Measurements from ENCODE around the gene GKN1.
"Not testable (repeated sequence)": the region's sequence is repeated elsewhere in the genome, so short reads cannot be mapped to it uniquely, and the experiment has no call there.

GKN1 gene

DNA sequence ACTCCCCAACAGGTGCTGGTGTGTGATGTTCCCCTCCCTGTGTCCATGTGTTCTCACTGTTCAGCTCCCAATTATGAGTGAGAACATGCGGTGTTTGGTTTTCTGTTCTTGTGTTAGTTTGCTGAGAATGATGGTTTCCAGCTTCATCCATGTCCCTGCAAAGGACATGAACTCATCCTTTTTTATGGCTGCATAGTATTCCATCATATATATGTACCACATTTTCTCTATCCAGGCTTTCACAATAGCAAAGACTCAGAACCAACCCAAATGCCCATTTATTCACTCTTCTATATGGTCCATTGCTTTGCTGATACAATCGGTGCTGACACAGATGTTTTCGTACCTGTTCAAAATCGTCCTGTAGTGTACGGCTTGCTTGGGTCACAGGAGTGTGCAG is 19.0 kb upstream of the GKN1 start:
- not testable (repeated sequence) for H3K4me1 ChIP-seq (ENCODE audit: control insufficient read depth in 2 of 2, insufficient read depth in 2 of 2, low read length in 2 of 2); H3K9ac ChIP-seq (ENCODE audit: low read depth in 1 of 2, low read length in 2 of 2); H3K4me3 ChIP-seq (ENCODE audit: low read length in 2 of 2); H3K9me3 ChIP-seq (ENCODE audit: control insufficient read depth in 2 of 2, low read length in 2 of 2); H3K27me3 ChIP-seq (ENCODE audit: control insufficient read depth in 2 of 2, insufficient read depth in 2 of 2, low read length in 2 of 2); H3K36me3 ChIP-seq (ENCODE audit: control insufficient read depth in 2 of 2, insufficient read depth in 2 of 2, low read length in 2 of 2); H3K27ac ChIP-seq (ENCODE audit: low read depth in 2 of 2, low read length in 2 of 2)

DNA sequence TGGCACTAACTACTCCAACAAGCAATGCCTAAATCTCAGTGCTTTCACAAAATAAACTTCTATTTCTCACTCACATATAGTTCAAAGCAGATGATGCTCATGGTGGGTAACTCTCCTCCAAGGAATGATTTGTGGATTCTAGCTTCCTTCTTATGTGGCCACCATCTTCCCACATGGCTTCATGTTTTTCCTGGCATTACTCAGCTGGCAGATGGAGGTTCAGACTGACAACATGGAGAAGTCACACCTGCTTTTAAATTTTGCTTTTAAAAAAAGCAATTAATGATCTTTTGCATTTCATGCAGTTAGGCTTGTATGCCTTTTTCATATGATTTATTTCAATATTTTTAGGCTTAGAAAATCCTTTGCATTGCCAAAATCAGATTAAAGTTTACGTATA is 15.4 kb upstream of the GKN1 start:
- no peak overlapping the region for H3K27ac ChIP-seq (ENCODE audit: low read depth in 2 of 2, low read length in 2 of 2)

DNA sequence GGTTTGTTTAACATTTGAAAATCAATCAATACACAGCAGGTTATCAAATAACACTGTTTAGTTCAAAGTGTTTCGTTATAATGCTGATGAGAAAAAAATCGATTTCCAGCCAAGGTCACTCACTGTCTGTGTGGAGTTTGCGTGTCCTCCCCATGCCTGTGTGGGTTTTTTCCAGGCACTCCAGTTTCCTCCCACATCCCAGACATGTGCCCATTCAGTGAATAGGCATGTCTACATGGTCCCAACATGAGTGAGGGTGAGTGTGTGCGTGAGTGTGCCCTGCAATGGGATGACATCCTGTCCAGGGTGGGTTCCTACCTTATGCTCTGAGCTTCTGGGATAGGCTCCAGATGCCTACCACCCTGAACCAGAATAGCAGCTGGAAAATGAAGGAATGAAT is 13.1 kb upstream of the GKN1 start:
- Histone ChIP-seq H3K9me3 (ENCODE audit: control insufficient read depth in 2 of 2, low read length in 2 of 2) (no peaks in the 10 kb centered on the region), H3K27me3 (ENCODE audit: control insufficient read depth in 2 of 2, insufficient read depth in 2 of 2, low read length in 2 of 2) (no peaks in the 10 kb centered on the region), H3K4me1 (ENCODE audit: control insufficient read depth in 2 of 2, insufficient read depth in 2 of 2, low read length in 2 of 2) (no peaks in the 10 kb centered on the region), H3K9ac (ENCODE audit: low read depth in 1 of 2, low read length in 2 of 2) (no peak overlapping the region), H3K36me3 (ENCODE audit: control insufficient read depth in 2 of 2, insufficient read depth in 2 of 2, low read length in 2 of 2) (no peaks in the 10 kb centered on the region), H3K4me3 (ENCODE audit: low read length in 2 of 2) (no peak overlapping the region), H3K27ac (ENCODE audit: low read depth in 2 of 2, low read length in 2 of 2) (no peak overlapping the region)

More for the DNA sequence above, 15.4 kb upstream of the GKN1 start:
- H3K9me3 ChIP-seq (ENCODE audit: control insufficient read depth in 2 of 2, low read length in 2 of 2) = no peaks in the 10 kb centered on the region
- H3K27me3 ChIP-seq (ENCODE audit: control insufficient read depth in 2 of 2, insufficient read depth in 2 of 2, low read length in 2 of 2) = no peaks in the 10 kb centered on the region
- H3K36me3 ChIP-seq (ENCODE audit: control insufficient read depth in 2 of 2, insufficient read depth in 2 of 2, low read length in 2 of 2) = no peaks in the 10 kb centered on the region
- H3K4me1 ChIP-seq (ENCODE audit: control insufficient read depth in 2 of 2, insufficient read depth in 2 of 2, low read length in 2 of 2) = no peaks in the 10 kb centered on the region
- H3K9ac ChIP-seq (ENCODE audit: low read depth in 1 of 2, low read length in 2 of 2) = no peak overlapping the region
- H3K4me3 ChIP-seq (ENCODE audit: low read length in 2 of 2) = no peak overlapping the region

DNA sequence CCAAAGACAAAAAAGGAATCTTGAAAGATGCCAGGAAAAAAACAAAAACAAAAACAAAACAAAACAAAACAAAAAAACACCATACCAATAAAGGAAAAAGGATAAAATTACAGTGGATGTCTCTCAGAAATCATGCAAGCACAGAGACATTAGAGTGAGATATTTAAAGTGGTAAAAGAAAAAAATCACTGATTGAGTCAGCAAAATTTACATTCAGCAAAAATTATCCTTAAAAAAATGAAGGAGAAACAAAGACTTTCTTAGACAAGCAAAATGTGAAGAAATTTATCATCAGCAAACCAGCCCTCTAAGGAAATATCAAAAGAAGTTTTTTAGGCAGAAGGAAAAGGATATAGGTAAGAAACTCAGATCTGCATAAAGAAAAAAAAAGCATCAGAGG is 10.2 kb upstream of the GKN1 start:
- no peak overlapping the region for H3K9ac ChIP-seq (ENCODE audit: low read depth in 1 of 2, low read length in 2 of 2)
- no peak overlapping the region for H3K27ac ChIP-seq (ENCODE audit: low read depth in 2 of 2, low read length in 2 of 2)
- no peaks in the 10 kb centered on the region for H3K27me3 ChIP-seq (ENCODE audit: control insufficient read depth in 2 of 2, insufficient read depth in 2 of 2, low read length in 2 of 2)
- H3K4me3 ChIP-seq (ENCODE audit: low read length in 2 of 2) = no peak overlapping the region
- no peaks in the 10 kb centered on the region for H3K9me3 ChIP-seq (ENCODE audit: control insufficient read depth in 2 of 2, low read length in 2 of 2)
- H3K4me1 ChIP-seq (ENCODE audit: control insufficient read depth in 2 of 2, insufficient read depth in 2 of 2, low read length in 2 of 2) = no peaks in the 10 kb centered on the region
- no peaks in the 10 kb centered on the region for H3K36me3 ChIP-seq (ENCODE audit: control insufficient read depth in 2 of 2, insufficient read depth in 2 of 2, low read length in 2 of 2)

DNA sequence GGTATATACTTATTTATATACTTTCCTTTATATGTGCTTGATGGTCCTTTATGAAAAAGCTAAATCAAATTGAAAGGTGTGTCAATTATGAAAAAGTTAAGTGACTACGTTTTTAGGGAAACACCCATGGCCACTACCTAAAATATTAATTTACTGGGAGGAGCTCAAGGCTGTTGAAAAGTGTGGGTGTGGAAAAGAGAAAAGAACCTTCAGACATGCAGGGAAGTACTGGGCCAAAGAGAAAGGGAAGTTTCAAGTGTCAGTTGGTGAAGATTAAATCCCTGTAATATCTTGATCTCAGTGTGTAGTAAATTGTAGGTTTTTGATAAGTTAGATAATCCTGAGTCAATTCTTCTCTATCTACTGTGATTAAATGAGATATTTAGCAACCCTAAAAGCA is 6.2 kb upstream of the GKN1 start:
- H3K27ac ChIP-seq (ENCODE audit: low read depth in 2 of 2, low read length in 2 of 2) = no peak overlapping the region
- no peaks in the 10 kb centered on the region for H3K36me3 ChIP-seq (ENCODE audit: control insufficient read depth in 2 of 2, insufficient read depth in 2 of 2, low read length in 2 of 2)
- no peaks in the 10 kb centered on the region for H3K9me3 ChIP-seq (ENCODE audit: control insufficient read depth in 2 of 2, low read length in 2 of 2)
- H3K4me3 ChIP-seq (ENCODE audit: low read length in 2 of 2) = no peak overlapping the region
- no peaks in the 10 kb centered on the region for H3K4me1 ChIP-seq (ENCODE audit: control insufficient read depth in 2 of 2, insufficient read depth in 2 of 2, low read length in 2 of 2)
- no peaks in the 10 kb centered on the region for H3K27me3 ChIP-seq (ENCODE audit: control insufficient read depth in 2 of 2, insufficient read depth in 2 of 2, low read length in 2 of 2)
- H3K9ac ChIP-seq (ENCODE audit: low read depth in 1 of 2, low read length in 2 of 2) = no peak overlapping the region

DNA sequence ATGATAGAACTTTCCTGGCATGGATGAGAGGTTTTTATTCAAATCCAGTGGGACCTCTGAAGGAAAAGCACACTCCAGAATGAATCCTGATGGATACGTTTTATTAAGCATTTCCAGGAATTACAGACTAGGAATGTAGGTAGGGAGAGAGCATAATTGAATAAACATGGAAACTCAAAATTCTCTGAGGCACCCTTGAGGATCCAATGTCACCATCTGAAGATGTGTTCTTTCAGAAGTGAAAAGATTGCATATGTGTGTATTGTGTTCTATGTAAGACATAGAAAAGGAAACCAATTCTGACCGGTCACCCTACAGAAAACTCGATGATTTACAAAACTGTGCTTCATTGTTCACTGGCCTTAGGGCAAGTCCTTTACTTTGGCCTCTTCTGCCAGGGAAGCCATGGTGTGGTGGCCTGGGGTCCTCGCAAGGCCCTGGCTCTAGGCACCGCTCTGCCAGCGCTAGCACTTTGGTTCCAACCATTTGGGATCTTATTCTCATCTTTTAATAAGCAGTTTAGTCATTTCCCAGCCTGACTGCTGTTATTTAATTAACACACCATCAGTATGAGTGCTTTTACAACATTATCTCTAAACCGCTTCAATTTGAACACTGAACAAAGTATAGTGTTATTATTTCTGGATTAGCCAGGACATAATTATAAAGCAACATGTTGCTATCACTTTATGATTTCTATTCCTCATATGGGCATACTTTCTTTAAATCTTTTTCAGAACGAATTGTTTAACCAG is 4.5 kb upstream of the GKN1 start:
- Histone ChIP-seq H3K9me3 (ENCODE audit: control insufficient read depth in 2 of 2, low read length in 2 of 2) (no peaks in the 10 kb centered on the region), H3K27ac (ENCODE audit: low read depth in 2 of 2, low read length in 2 of 2) (no peak overlapping the region), H3K4me3 (ENCODE audit: low read length in 2 of 2) (no peak overlapping the region), H3K9ac (ENCODE audit: low read depth in 1 of 2, low read length in 2 of 2) (no peak overlapping the region), H3K27me3 (ENCODE audit: control insufficient read depth in 2 of 2, insufficient read depth in 2 of 2, low read length in 2 of 2) (no peaks in the 10 kb centered on the region), H3K4me1 (ENCODE audit: control insufficient read depth in 2 of 2, insufficient read depth in 2 of 2, low read length in 2 of 2) (no peaks in the 10 kb centered on the region), H3K36me3 (ENCODE audit: control insufficient read depth in 2 of 2, insufficient read depth in 2 of 2, low read length in 2 of 2) (no peaks in the 10 kb centered on the region)

DNA sequence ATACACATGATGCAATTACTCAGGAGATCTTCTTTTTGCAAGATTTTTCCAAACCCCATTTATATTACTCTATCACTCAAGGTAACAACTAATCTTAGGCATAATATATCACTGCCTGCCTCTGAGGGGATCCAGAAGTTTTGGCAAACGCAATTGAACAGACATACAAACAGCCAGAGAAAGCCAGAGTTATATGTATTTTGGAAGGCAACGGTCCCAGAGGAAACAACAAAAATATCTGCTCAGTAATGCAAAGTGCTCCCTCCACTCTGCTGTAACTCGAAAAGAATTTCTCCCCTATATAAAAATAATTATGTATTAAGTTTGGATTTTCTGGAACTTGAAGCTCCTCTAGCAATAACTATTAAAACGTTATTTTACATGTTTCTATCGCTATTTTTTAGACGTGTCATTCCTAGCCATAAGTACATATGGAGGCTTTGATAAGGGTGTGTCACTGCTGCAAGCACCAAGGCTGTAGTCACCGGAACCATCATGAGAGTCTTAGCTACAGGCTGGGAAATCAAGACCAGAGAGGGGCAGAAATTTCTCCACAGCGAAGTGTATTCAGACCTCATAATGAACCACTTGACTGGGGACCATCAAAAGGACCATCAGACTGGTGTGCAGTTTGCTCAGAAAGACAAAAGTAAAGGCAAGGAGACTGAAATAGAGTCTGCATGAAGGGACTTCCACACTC is 3.7 kb upstream of the GKN1 start:
- Histone ChIP-seq H3K27ac (ENCODE audit: low read depth in 2 of 2, low read length in 2 of 2) (no peak overlapping the region), H3K4me3 (ENCODE audit: low read length in 2 of 2) (no peak overlapping the region)

DNA sequence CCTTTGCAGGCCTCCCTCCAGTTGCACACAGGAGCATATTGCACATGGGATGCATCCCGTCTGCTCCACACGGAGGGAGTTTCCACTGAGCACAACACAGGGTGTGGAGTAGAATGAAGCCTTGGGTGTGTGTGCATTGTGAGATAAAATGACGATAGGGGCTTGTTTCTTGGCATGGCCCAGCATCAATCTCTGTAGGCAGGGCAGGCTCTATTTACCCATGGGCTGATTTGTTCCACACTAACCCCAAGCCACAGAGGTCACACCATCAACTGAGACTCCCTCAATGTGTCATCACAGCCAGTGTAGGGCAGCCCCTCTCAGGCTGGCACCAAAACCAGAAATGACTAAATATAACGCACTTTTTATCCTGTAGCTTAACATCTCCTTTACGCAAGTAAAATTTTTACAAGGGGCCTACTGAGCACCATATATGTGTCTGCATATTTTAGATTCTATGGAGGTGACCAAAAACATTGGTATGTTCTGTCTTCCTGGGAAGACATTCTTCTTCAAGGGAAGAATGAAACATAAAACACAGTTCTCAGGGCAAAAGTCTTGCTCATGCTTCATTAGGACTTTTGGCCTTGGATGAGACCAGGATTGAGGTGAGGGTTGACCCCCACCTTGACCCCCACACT is 2.7 kb upstream of the GKN1 start:
- Histone ChIP-seq H3K9ac (ENCODE audit: low read depth in 1 of 2, low read length in 2 of 2) (no peak overlapping the region), H3K4me1 (ENCODE audit: control insufficient read depth in 2 of 2, insufficient read depth in 2 of 2, low read length in 2 of 2) (no peaks in the 10 kb centered on the region), H3K36me3 (ENCODE audit: control insufficient read depth in 2 of 2, insufficient read depth in 2 of 2, low read length in 2 of 2) (no peaks in the 10 kb centered on the region), H3K4me3 (ENCODE audit: low read length in 2 of 2) (no peak overlapping the region), H3K27me3 (ENCODE audit: control insufficient read depth in 2 of 2, insufficient read depth in 2 of 2, low read length in 2 of 2) (no peaks in the 10 kb centered on the region), H3K27ac (ENCODE audit: low read depth in 2 of 2, low read length in 2 of 2) (no peak overlapping the region), H3K9me3 (ENCODE audit: control insufficient read depth in 2 of 2, low read length in 2 of 2) (no peaks in the 10 kb centered on the region)

More for the DNA sequence above, 3.7 kb upstream of the GKN1 start:
- Histone ChIP-seq H3K27me3 (ENCODE audit: control insufficient read depth in 2 of 2, insufficient read depth in 2 of 2, low read length in 2 of 2) (no peaks in the 10 kb centered on the region), H3K9me3 (ENCODE audit: control insufficient read depth in 2 of 2, low read length in 2 of 2) (no peaks in the 10 kb centered on the region), H3K9ac (ENCODE audit: low read depth in 1 of 2, low read length in 2 of 2) (no peak overlapping the region), H3K4me1 (ENCODE audit: control insufficient read depth in 2 of 2, insufficient read depth in 2 of 2, low read length in 2 of 2) (no peaks in the 10 kb centered on the region), H3K36me3 (ENCODE audit: control insufficient read depth in 2 of 2, insufficient read depth in 2 of 2, low read length in 2 of 2) (no peaks in the 10 kb centered on the region)

DNA sequence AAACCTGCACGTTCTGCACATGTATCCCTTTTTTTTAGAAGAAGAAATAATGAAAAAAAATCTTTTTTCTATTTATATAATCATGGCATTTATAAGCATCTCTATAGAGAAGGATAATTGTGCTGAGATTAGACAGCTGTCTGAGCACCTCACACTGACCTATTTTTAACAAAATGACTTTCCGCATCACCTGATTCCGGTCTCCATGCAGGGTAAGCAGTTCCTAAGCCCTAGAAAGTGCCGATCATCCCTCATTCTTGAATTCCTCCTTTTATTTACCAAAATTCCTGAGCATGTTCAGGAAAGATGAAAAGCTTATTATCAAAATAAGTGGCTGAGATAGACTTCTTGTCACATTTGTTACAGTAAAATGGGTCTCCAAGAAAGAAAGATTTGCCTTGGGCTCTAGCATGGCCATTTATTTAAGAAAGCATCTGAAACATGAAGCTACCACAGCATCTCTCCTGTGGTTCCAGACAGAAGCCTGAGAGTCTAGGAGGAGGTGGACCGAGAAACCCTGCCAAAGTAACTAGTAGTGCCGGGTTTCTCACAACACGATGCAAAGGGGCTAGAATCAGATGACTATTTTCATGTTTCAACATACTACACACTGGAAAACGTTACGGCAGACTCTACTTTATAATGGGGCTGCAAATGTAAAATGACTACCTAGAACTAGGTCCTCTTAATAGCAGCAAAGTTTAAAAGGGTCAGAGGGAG is 670 bp downstream of the GKN1 start:
- Histone ChIP-seq H3K4me3 (ENCODE audit: low read length in 2 of 2) (no peak overlapping the region), H3K27me3 (ENCODE audit: control insufficient read depth in 2 of 2, insufficient read depth in 2 of 2, low read length in 2 of 2) (peaks cover 0 to 2% of the 10 kb centered on the region in 2 donors), H3K36me3 (ENCODE audit: control insufficient read depth in 2 of 2, insufficient read depth in 2 of 2, low read length in 2 of 2) (no peaks in the 10 kb centered on the region), H3K9me3 (ENCODE audit: control insufficient read depth in 2 of 2, low read length in 2 of 2) (no peaks in the 10 kb centered on the region), H3K27ac (ENCODE audit: low read depth in 2 of 2, low read length in 2 of 2) (no peak overlapping the region), H3K9ac (ENCODE audit: low read depth in 1 of 2, low read length in 2 of 2) (no peak overlapping the region), H3K4me1 (ENCODE audit: control insufficient read depth in 2 of 2, insufficient read depth in 2 of 2, low read length in 2 of 2) (peaks cover 0 to 2% of the 10 kb centered on the region in 2 donors)

DNA sequence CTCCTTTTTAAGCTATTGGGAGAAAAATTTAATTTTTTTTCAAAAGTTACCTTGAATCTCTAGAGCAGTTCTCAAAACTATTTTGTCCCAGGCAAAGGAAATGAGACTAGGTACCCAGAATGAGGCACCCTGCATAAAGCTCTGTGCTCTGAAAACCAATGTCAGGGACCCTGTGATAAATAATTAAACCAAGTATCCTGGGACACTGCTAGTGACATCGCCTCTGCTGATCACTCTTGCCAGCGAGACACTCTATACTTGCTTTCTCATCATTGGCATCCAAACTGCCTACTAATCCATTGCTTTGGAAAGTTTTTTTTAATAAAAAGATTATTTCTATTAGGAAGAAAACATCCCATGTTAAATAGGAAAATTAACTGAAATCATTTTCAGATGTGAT is 1.4 kb downstream of the GKN1 start:
- Histone ChIP-seq H3K27me3 (ENCODE audit: control insufficient read depth in 2 of 2, insufficient read depth in 2 of 2, low read length in 2 of 2) (peaks cover 0 to 2% of the 10 kb centered on the region in 2 donors), H3K4me1 (ENCODE audit: control insufficient read depth in 2 of 2, insufficient read depth in 2 of 2, low read length in 2 of 2) (peaks cover 0 to 2% of the 10 kb centered on the region in 2 donors), H3K9ac (ENCODE audit: low read depth in 1 of 2, low read length in 2 of 2) (no peak overlapping the region), H3K36me3 (ENCODE audit: control insufficient read depth in 2 of 2, insufficient read depth in 2 of 2, low read length in 2 of 2) (no peaks in the 10 kb centered on the region), H3K4me3 (ENCODE audit: low read length in 2 of 2) (no peak overlapping the region), H3K27ac (ENCODE audit: low read depth in 2 of 2, low read length in 2 of 2) (no peak overlapping the region), H3K9me3 (ENCODE audit: control insufficient read depth in 2 of 2, low read length in 2 of 2) (no peaks in the 10 kb centered on the region)
